Measurements from ENCODE around the gene SUCNR1.

The SUCNR1 gene

DNA sequence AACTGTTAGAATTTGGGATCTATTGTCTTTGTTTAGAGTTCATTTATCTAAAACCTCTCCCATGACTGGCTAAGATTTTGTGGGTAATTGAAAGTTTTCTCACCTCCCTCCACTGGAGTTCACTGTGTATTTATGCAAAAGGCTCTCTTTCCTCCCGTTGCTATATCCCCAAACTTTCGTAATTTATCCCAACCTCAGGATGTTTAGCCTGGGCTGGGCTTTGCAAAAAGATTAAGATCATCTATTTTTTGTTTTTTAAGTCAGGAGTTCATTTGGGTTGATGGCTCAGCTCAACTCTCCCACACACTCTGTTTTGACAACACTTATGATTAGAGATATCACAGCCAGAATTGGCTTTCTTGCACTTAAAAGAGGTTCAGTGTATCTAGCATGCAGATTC lies 27.0 kb downstream of the SUCNR1 start:
- Histone ChIP-seq H3K27ac (ENCODE audit: insufficient read depth, low read depth, low read length, poor library complexity, severe bottlenecking) (no peak overlapping the region), H3K4me1 (ENCODE audit: control insufficient read depth, insufficient read depth, low read length) (peaks cover 9% of the 10 kb centered on the region), H3K4me3 (ENCODE audit: insufficient read depth, low read depth, low read length) (no peak overlapping the region), H3K36me3 (ENCODE audit: control insufficient read depth, insufficient read depth, low read length) (no peaks in the 10 kb centered on the region), H3K9me3 (ENCODE audit: control insufficient read depth, low read length) (no peaks in the 10 kb centered on the region), H3K27me3 (ENCODE audit: control insufficient read depth, insufficient read depth, low read length, poor library complexity, severe bottlenecking) (no peaks in the 10 kb centered on the region)
- WGBS, 2 experiments: 80 to 81% methylated on average over 2 of the region's 2 CpGs

DNA sequence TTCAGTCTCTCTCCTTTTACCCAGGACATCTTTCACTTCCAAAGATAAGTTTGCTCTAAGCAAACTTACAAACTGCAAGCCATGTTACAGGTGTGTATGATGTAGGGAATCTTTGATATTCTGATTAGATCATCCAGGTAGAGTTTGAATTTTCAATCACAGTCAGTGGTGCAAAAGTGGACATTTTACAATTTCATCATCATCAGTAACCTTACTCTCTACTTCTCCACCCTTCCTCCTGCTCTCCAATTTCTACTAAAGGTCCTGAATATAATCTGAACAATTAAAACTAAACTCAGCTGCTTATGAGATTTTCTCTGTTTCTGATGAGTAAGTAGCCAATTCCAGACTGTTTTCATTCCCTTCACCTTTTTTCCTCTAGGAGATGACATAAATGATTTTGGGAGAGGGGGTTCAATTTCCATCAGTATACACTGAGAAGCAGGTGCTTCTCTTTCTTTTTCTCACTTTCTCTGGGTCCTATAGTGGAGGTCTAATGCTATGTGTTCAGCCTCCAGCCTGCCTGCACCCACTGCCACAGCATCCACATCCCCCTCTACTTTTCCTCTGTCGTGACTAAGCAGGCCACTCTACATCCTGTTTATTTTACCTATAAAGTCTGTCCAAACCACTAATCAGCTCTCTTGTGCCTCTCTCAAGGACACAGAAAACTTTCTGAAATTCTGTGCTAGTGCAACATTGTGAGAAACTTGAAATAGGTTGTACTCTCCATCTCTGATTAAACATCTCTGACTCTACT lies 27.6 kb downstream of the SUCNR1 start:
- Histone ChIP-seq H3K4me3 (ENCODE audit: insufficient read depth, low read depth, low read length) (no peak overlapping the region), H3K36me3 (ENCODE audit: control insufficient read depth, insufficient read depth, low read length) (no peaks in the 10 kb centered on the region), H3K4me1 (ENCODE audit: control insufficient read depth, insufficient read depth, low read length) (peaks cover 9% of the 10 kb centered on the region), H3K9me3 (ENCODE audit: control insufficient read depth, low read length) (no peaks in the 10 kb centered on the region), H3K27me3 (ENCODE audit: control insufficient read depth, insufficient read depth, low read length, poor library complexity, severe bottlenecking) (no peaks in the 10 kb centered on the region), H3K27ac (ENCODE audit: insufficient read depth, low read depth, low read length, poor library complexity, severe bottlenecking) (no peak overlapping the region)
- 88 to 91% methylated on average over 1 of the region's 1 CpG for WGBS, 2 experiments

DNA sequence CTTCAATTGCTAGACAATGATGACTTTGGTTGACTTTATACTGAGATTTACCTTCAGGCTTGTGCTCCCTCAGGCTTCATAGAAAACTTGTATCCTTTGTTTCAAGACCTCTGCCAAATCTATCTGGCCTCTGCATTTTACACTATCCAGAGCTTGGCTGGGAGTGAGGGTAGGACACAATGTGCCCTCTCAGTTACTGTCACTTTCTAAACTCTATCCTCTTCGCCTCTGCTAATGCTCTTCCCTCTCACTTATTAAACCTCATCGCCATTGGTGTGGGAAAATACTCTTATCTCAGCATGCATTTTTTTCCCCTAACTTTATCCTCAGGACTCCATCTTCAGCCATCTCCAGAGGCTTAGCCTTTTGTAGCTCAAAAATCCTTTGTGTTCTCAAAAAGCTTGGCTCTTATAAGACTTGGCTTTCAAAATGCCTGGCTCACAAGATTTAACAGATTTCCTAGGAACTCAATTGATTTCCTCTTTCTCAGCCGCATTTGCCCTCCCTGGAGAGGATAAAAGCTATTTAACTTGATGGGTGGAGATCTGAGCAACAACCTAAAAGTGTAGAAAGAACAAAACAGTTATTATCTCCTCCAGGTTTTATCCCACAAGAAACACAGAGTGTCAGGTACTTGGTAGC lies 28.3 kb downstream of the SUCNR1 start:
- Histone ChIP-seq H3K9me3 (ENCODE audit: control insufficient read depth, low read length) (no peaks in the 10 kb centered on the region), H3K4me1 (ENCODE audit: control insufficient read depth, insufficient read depth, low read length) (peaks cover 9% of the 10 kb centered on the region), H3K4me3 (ENCODE audit: insufficient read depth, low read depth, low read length) (no peak overlapping the region), H3K27ac (ENCODE audit: insufficient read depth, low read depth, low read length, poor library complexity, severe bottlenecking) (peak overlapping the region; percentile 37), H3K36me3 (ENCODE audit: control insufficient read depth, insufficient read depth, low read length) (no peaks in the 10 kb centered on the region), H3K27me3 (ENCODE audit: control insufficient read depth, insufficient read depth, low read length, poor library complexity, severe bottlenecking) (no peaks in the 10 kb centered on the region)
- 46 to 71% methylated on average over 2 to 3 of the region's 3 CpGs for WGBS, 2 experiments

DNA sequence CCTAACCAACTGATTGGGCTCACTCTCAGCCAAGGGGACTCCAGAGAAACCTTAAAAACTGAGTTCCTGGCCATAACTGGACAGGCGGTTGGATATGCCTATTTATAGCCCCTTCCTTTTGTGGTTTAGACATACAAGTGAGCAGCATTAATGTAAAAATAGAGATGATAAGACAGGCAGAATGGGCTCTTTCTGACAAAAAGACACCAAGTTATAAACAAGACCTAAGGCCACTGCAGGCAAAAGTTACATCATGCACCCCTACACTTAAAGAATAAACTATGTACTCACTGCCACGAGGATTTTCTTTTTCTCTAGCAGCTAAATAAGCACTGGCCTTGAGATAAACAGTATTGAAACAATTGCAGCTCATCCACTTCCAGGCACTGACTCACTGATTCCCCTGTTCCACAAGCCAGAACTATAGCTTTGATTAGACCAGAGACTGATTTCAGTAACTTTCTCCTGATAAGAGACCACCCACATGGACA lies 30.1 kb downstream of the SUCNR1 start:
- Histone ChIP-seq H3K9me3 (ENCODE audit: control insufficient read depth, low read length) (no peaks in the 10 kb centered on the region), H3K27ac (ENCODE audit: insufficient read depth, low read depth, low read length, poor library complexity, severe bottlenecking) (no peak overlapping the region), H3K4me3 (ENCODE audit: insufficient read depth, low read depth, low read length) (no peak overlapping the region), H3K27me3 (ENCODE audit: control insufficient read depth, insufficient read depth, low read length, poor library complexity, severe bottlenecking) (no peaks in the 10 kb centered on the region), H3K36me3 (ENCODE audit: control insufficient read depth, insufficient read depth, low read length) (no peaks in the 10 kb centered on the region), H3K4me1 (ENCODE audit: control insufficient read depth, insufficient read depth, low read length) (peaks cover 9% of the 10 kb centered on the region)
- WGBS, 2 experiments: 83 to 91% methylated on average over 2 of the region's 2 CpGs

DNA sequence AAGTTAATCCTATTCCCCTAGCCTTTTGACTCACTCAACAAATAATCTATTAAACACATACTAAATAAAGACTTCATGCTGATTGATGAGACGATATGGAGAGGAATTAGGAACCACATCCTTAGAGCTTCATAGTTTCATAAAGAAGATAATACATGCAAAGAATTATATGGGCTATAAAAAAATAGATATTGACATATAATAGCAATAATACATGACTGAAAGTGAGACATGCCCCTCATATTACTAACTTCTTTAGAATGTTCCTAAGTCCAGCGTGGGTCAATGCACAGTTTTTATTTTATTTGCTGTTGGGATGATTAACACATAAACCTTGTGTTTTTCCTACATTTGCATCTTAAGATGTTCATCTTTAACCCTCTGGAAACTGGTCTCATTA lies 32.2 kb downstream of the SUCNR1 start:
- 71% methylated on average over 1 of the region's 2 CpGs; no CpG with 5 or more reads in 1 of the 2 experiments for WGBS, 2 experiments
- Histone ChIP-seq H3K27ac (ENCODE audit: insufficient read depth, low read depth, low read length, poor library complexity, severe bottlenecking) (no peak overlapping the region), H3K4me3 (ENCODE audit: insufficient read depth, low read depth, low read length) (no peak overlapping the region), H3K4me1 (ENCODE audit: control insufficient read depth, insufficient read depth, low read length) (peaks cover 9% of the 10 kb centered on the region), H3K9me3 (ENCODE audit: control insufficient read depth, low read length) (no peaks in the 10 kb centered on the region), H3K27me3 (ENCODE audit: control insufficient read depth, insufficient read depth, low read length, poor library complexity, severe bottlenecking) (no peaks in the 10 kb centered on the region), H3K36me3 (ENCODE audit: control insufficient read depth, insufficient read depth, low read length) (no peaks in the 10 kb centered on the region)

DNA sequence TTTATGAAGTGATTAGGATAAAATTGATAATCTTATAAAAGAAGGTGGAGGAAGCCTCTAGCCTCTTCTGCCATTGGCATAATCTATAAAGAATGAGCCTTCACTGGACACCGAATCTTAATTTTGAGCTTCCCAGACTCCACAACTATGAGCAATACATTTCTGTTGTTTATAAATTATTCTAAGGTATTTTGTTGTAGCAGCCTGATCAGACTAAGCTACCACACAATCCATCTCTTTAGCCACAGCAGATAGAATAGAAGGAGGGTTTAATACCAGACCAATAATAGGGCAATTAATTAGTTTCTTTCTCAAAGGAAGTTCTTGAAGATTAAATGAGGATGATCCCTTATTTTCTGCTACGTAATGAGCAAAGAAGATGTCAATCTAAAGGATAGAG lies 33.3 kb downstream of the SUCNR1 start:
- 81 to 85% methylated on average over 1 of the region's 2 CpGs for WGBS, 2 experiments
- Histone ChIP-seq H3K36me3 (ENCODE audit: control insufficient read depth, insufficient read depth, low read length) (no peaks in the 10 kb centered on the region), H3K27me3 (ENCODE audit: control insufficient read depth, insufficient read depth, low read length, poor library complexity, severe bottlenecking) (no peaks in the 10 kb centered on the region)

DNA sequence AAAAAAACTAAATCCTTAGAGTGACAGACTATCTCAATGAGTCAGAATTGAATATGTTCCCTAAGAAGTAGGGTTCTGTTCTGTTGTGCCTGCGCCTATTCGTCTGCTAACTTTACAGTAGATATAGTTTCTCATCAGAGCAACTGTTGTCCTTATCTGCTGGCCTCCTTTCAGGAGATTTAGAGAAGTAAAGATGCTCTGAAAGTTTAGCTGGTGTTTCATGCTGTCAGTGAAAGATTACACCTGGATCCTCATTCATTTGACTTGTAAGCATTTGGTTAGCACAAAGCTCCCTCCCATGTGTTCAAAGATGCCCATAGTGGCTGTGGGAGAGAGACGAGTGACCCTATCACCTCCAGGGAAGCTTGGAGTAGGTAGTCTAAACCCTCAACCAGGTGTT lies 35.0 kb downstream of the SUCNR1 start:
- Histone ChIP-seq H3K4me1 (ENCODE audit: control insufficient read depth, insufficient read depth, low read length) (no peaks in the 10 kb centered on the region), H3K4me3 (ENCODE audit: insufficient read depth, low read depth, low read length) (no peak overlapping the region), H3K27me3 (ENCODE audit: control insufficient read depth, insufficient read depth, low read length, poor library complexity, severe bottlenecking) (no peaks in the 10 kb centered on the region), H3K27ac (ENCODE audit: insufficient read depth, low read depth, low read length, poor library complexity, severe bottlenecking) (no peak overlapping the region), H3K9me3 (ENCODE audit: control insufficient read depth, low read length) (no peaks in the 10 kb centered on the region), H3K36me3 (ENCODE audit: control insufficient read depth, insufficient read depth, low read length) (no peaks in the 10 kb centered on the region)
- 93 to 96% methylated on average over 3 of the region's 3 CpGs for WGBS, 2 experiments

More for the DNA sequence above, 33.3 kb downstream of the SUCNR1 start:
- peaks cover under 1% of the 10 kb centered on the region for H3K4me1 ChIP-seq (ENCODE audit: control insufficient read depth, insufficient read depth, low read length)
- no peak overlapping the region for H3K27ac ChIP-seq (ENCODE audit: insufficient read depth, low read depth, low read length, poor library complexity, severe bottlenecking)
- no peaks in the 10 kb centered on the region for H3K9me3 ChIP-seq (ENCODE audit: control insufficient read depth, low read length)
- no peak overlapping the region for H3K4me3 ChIP-seq (ENCODE audit: insufficient read depth, low read depth, low read length)

DNA sequence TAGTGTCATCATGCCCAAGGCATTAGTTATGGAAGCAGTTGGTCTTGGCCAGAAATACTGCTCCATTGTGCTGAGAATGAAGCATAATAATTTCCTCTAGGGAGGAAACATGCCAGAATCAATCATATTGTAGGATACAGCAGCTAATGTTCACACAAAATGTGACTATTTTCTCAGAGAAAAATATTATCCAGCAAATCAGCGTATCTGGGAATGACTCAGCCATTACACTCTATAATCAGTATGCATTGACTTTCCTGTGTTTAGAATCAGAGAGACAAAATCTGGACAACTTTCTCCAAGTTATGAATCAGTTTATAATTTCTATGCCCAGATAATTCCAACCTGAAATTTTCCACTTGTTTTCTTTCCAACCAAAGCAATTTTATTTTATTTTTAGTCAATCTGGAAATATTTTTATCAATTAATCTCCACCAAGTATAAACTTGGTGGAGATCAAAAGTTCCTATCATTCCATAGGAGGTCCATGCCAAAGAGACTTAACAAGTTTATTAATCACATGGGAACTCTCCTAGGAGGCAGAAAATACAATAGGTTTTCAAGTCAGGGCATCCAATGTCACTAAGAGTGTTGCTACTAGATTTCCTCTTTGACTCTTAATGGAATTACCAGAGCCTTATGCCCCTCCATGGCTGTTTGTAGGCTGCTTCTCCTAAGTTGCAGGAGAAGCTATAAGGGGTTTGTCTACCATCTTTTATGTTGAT lies 36.4 kb downstream of the SUCNR1 start:
- H3K4me1 ChIP-seq (ENCODE audit: control insufficient read depth, insufficient read depth, low read length): no peaks in the 10 kb centered on the region

DNA sequence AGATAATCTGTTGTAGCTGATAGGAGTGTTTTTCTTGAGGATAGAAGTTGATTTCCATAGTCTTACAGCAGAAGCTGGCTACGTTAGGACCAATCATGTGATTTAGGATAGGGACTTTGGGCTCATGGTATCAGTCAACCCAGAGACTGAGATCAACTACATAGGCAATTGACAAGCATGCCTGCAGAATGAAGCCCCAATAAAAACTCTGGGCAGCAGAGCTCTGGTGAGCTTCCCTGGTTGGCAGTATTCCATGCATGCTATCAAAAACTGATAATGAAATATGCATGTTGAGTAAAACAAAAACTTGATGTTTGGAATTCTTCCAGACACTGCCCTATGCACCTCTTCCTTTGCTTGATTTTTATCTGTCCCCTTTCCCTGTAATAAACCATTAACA lies 38.0 kb downstream of the SUCNR1 start:
- Histone ChIP-seq H3K4me1 (ENCODE audit: control insufficient read depth, insufficient read depth, low read length) (no peaks in the 10 kb centered on the region), H3K27me3 (ENCODE audit: control insufficient read depth, insufficient read depth, low read length, poor library complexity, severe bottlenecking) (no peaks in the 10 kb centered on the region), H3K36me3 (ENCODE audit: control insufficient read depth, insufficient read depth, low read length) (no peaks in the 10 kb centered on the region), H3K27ac (ENCODE audit: insufficient read depth, low read depth, low read length, poor library complexity, severe bottlenecking) (no peak overlapping the region), H3K4me3 (ENCODE audit: insufficient read depth, low read depth, low read length) (no peak overlapping the region), H3K9me3 (ENCODE audit: control insufficient read depth, low read length) (no peaks in the 10 kb centered on the region)
- 89 to 96% methylated on average over 1 of the region's 1 CpG for whole genome bisulfite sequencing, 2 experiments

More for the DNA sequence above, 36.4 kb downstream of the SUCNR1 start:
- 0% methylated on average over 1 of the region's 1 CpG for WGBS, 2 experiments
- Histone ChIP-seq H3K9me3 (ENCODE audit: control insufficient read depth, low read length) (no peaks in the 10 kb centered on the region), H3K4me3 (ENCODE audit: insufficient read depth, low read depth, low read length) (no peak overlapping the region), H3K36me3 (ENCODE audit: control insufficient read depth, insufficient read depth, low read length) (no peaks in the 10 kb centered on the region), H3K27me3 (ENCODE audit: control insufficient read depth, insufficient read depth, low read length, poor library complexity, severe bottlenecking) (no peaks in the 10 kb centered on the region), H3K27ac (ENCODE audit: insufficient read depth, low read depth, low read length, poor library complexity, severe bottlenecking) (no peak overlapping the region)

DNA sequence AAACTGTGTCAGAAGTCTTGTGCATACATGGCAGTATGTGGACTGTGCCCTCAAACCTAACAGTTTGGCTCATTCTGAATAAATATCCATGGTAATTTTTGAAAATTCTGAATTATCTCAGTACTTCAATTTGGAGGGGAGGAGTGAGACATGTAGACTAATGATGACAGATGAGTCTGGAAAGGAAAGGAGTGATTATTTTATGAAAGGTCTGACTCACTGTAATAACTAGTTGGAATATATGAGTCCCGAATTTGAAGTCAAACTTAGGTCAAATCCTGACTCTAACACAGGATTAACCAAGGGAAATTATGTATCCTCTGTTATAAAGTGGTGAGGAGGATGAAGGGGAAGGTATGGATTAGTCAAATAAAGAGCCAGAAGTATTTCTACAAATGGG lies 38.6 kb downstream of the SUCNR1 start:
- H3K4me3 ChIP-seq (ENCODE audit: insufficient read depth, low read depth, low read length): no peak overlapping the region
- WGBS, 2 experiments: 90 to 93% methylated on average over 1 of the region's 1 CpG
- H3K4me1 ChIP-seq (ENCODE audit: control insufficient read depth, insufficient read depth, low read length): no peaks in the 10 kb centered on the region

More for the DNA sequence above, 38.6 kb downstream of the SUCNR1 start:
- H3K27me3 ChIP-seq (ENCODE audit: control insufficient read depth, insufficient read depth, low read length, poor library complexity, severe bottlenecking): no peaks in the 10 kb centered on the region
- no peak overlapping the region for H3K27ac ChIP-seq (ENCODE audit: insufficient read depth, low read depth, low read length, poor library complexity, severe bottlenecking)
- H3K36me3 ChIP-seq (ENCODE audit: control insufficient read depth, insufficient read depth, low read length): no peaks in the 10 kb centered on the region
- H3K9me3 ChIP-seq (ENCODE audit: control insufficient read depth, low read length): no peaks in the 10 kb centered on the region

All from ectodermal cell (in vitro differentiated cells).